Mucosa of gallbladder (tissue), 1 donor: ENCODE measurements around the gene MAN1C1. TPM values are rescaled to one million over a fixed set of nuclear protein-coding genes. Genes with fewer than 3 reads are reported as not detected.
"Not testable (repeated sequence)": the region's sequence is repeated elsewhere in the genome, so short reads cannot be mapped to it uniquely, and the experiment has no call there.

Source experiments
- DNase-seq: peaks from one replicate; pipeline ENCODE4 v3.0.0-alpha.2; 2020; ENCODE audit warnings: low spot score
- total RNA-seq: library from RNA; stranded (reverse); gene quantifications from one replicate; pipeline ENCODE4 v1.2.1, GENCODE V29; 2021
- donor health status: DM: no; HTN: no; CAD: no.

MAN1C1 gene
- total RNA-seq, 1 donor from 2014 or later: 18.4 TPM

- no peak for DNase-seq
Observed at GRCh38 chr1:25680701-25681100, 64.1 kb downstream of the MAN1C1 start.

- DNase-seq: no peak
Observed at GRCh38 chr1:25682059-25682601, 65.5 kb downstream of the MAN1C1 start.

- no peak for DNase-seq
Observed at GRCh38 chr1:25683177-25683576, 66.6 kb downstream of the MAN1C1 start.

- no peak for DNase-seq
Observed at GRCh38 chr1:25683731-25684130, 67.1 kb downstream of the MAN1C1 start.

- DNase-seq: no peak
Observed at GRCh38 chr1:25684216-25684965, 67.8 kb downstream of the MAN1C1 start.

GRCh38 chr1:25685211-25685750 lies 68.7 kb downstream of the MAN1C1 start:
- DNase-seq: no peak

GRCh38 chr1:25685938-25686665 lies 69.5 kb downstream of the MAN1C1 start:
- no peak for DNase-seq

- DNase-seq: no peak
Observed at GRCh38 chr1:25687221-25688017, 70.8 kb downstream of the MAN1C1 start.

- DNase-seq: no peak
Observed at GRCh38 chr1:25688390-25689119, 72.0 kb downstream of the MAN1C1 start.

GRCh38 chr1:25689686-25690381 lies 73.2 kb downstream of the MAN1C1 start:
- DNase-seq: no peak

- DNase-seq: no peak
Observed at GRCh38 chr1:25690396-25690956, 73.9 kb downstream of the MAN1C1 start.

- DNase-seq: no peak
Observed at GRCh38 chr1:25691211-25691610, 74.6 kb downstream of the MAN1C1 start.

- DNase-seq: no peak
Observed at GRCh38 chr1:25692560-25692959, 76.0 kb downstream of the MAN1C1 start.

- no peak for DNase-seq
Observed at GRCh38 chr1:25694167-25695007, 77.8 kb downstream of the MAN1C1 start.

GRCh38 chr1:25695090-25695770 lies 78.6 kb downstream of the MAN1C1 start:
- peak; percentile 80 for DNase-seq

GRCh38 chr1:25695771-25696311 lies 79.2 kb downstream of the MAN1C1 start:
- DNase-seq: no peak

GRCh38 chr1:25696643-25697042 lies 80.1 kb downstream of the MAN1C1 start:
- DNase-seq: not testable (repeated sequence)
